ENCODE results near the gene RAI1.

- TF ChIP-seq CTCF (IDR thresholded peaks at IDR 0.05) (no peak), POLR2A (IDR thresholded peaks at IDR 0.05) (no peak)
Observed at GRCh38 chr17:17805575-17805974, 124.3 kb downstream of the RAI1 start.

Data from esophagus squamous epithelium (tissue), 4 donors.